Ovary (tissue), 3 donors: Measurements from ENCODE around the gene BRPF1.

Source experiments
- CTCF ChIP-seq, 3 donors: fragments of 450-650 bp in 2 of 3; fragments of 200-600 bp in 1 of 3; IDR thresholded peaks; one replicate each; pipeline versions ENCODE4 v1.5.1 to v1.8.0; 2016 to 2022; ENCODE audit warnings: antibody characterized with exemption in 3 of 3, mild to moderate bottlenecking in 1 of 3
- POLR2A ChIP-seq: fragments of 450-650 bp; IDR thresholded peaks from one replicate; pipeline ENCODE4 v1.6.1; 2017; ENCODE audit warnings: antibody characterized with exemption, mild to moderate bottlenecking, moderate library complexity
- donor health status: DM: no; HTN: no; CAD: no.

DNA sequence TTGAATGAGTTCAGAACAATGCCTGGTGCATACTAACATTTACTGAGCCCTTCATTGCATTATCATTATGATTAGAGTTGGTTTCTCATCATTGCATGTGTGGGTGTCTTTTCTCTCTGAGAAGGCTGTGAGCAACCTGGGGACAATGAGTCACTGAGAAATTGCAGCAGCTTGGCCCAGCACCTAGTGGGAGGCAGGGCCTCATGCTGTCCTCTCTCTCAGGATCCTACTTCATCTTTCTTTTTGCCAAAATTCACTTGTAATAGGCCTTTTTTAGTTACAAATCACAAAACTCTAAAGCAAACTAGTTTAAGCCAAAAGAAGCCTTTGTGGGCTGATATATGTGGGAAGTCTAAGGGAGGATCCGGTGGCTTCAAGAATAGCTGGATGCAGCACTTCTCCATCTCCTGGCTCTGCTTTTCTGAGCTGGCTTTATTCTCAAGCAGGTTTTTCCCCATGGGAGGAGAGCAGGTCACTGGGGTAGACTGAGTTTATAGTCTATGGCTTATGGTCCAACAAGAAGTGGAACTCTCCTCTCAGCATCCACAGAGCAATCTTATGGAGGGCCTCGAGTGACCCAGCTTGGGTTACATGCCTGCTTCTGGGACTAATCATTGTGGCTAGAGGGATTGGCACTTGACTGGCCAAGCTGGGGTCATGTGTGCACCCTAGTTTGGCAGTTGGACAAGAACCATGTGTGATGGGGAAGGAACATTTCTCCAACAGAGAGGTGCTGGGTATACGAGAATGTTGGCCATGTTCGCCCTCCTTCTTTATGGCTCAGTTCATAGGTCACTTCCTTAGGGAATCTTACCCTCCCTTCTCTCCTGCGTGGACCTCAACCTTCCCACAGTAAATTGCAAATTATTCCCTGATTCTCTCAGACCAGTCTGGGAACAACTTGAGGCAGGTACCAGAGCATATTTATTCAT, 46.9 kb downstream of the BRPF1 start:
- TF ChIP-seq POLR2A (no peak), CTCF (IDR thresholded peaks at IDR 0.05) (no peak)
